Thyroid gland (tissue), 4 donors: ENCODE data around the gene ACSS1.

Experiments used
- POLR2A ChIP-seq, 2 donors: fragments of 450-650 bp; IDR thresholded peaks; one replicate each; pipeline ENCODE4 v1.6.1; 2017; ENCODE audit warnings: antibody characterized with exemption in 2 of 2, mild to moderate bottlenecking in 2 of 2, moderate library complexity in 1 of 2
- TF ChIP-seq, protein P1 (sequence below), 6 experiments: fragments of 200-600 bp in 3 of 6; fragments of 450-650 bp in 3 of 6; sonication (generic) in 3 of 6; IDR thresholded peaks; one replicate each; pipeline ENCODE4 v1.5.1; 2016 to 2019; ENCODE audit warnings: antibody characterized with exemption in 6 of 6, mild to moderate bottlenecking in 2 of 6, inconsistent platforms in 1 of 6, moderate library complexity in 1 of 6

DNA sequence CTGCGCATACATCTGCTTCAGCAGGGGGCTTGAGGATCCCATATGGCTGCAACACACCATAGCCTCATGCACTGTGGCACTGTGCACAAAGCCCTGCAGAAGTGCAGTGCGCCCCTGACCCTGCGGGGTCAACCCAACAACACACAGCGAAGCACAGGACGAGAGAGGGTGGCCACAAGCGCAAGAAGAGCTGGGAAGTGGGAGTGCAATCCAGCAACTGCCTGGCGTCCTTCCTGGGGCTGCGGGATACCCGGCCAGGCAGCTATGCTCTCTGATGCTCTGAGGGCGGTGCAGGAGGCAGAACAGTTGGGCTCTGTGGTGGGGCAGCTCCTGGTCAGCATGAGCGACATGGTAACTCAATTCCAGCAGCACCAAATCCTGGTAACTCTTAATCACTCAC, 5.6 kb upstream of the ACSS1 start:
- TF ChIP-seq POLR2A (IDR thresholded peaks at IDR 0.05): no peak
- TF ChIP-seq, protein P1, sequence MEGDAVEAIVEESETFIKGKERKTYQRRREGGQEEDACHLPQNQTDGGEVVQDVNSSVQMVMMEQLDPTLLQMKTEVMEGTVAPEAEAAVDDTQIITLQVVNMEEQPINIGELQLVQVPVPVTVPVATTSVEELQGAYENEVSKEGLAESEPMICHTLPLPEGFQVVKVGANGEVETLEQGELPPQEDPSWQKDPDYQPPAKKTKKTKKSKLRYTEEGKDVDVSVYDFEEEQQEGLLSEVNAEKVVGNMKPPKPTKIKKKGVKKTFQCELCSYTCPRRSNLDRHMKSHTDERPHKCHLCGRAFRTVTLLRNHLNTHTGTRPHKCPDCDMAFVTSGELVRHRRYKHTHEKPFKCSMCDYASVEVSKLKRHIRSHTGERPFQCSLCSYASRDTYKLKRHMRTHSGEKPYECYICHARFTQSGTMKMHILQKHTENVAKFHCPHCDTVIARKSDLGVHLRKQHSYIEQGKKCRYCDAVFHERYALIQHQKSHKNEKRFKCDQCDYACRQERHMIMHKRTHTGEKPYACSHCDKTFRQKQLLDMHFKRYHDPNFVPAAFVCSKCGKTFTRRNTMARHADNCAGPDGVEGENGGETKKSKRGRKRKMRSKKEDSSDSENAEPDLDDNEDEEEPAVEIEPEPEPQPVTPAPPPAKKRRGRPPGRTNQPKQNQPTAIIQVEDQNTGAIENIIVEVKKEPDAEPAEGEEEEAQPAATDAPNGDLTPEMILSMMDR (IDR thresholded peaks at IDR 0.05): no peak
